Tibial artery (tissue), 4 donors: ENCODE data around the gene LTB4R2.

ENCODE experiments used
- DNase-seq, 2 donors: peaks; one replicate each; pipeline ENCODE4 v3.0.0-alpha.2; 2019
- H3K27ac ChIP-seq, 2 donors: fragments of 200-600 bp; sonication (generic) in 1 of 2; 1 replicate in 1 of 2; 2 replicates in 1 of 2; pipeline ENCODE4 v1.5.1; 2018 to 2019; ENCODE audit warnings: mild to moderate bottlenecking in 1 of 2
- H3K27me3 ChIP-seq, 2 donors: fragments of 200-600 bp; sonication (generic) in 1 of 2; one replicate each; pipeline versions ENCODE4 v1.5.1 to v1.6.0; 2016 to 2019
- H3K36me3 ChIP-seq, 3 donors: fragments of 200-600 bp; sonication (generic) in 2 of 3; one replicate each; pipeline ENCODE4 v1.5.1; 2016 to 2019; ENCODE audit warnings: mild to moderate bottlenecking in 2 of 3
- H3K4me1 ChIP-seq, 4 donors: fragments of 200-600 bp; sonication (generic) in 2 of 4; 1 replicate in 3 of 4; 2 replicates in 1 of 4; pipeline ENCODE4 v1.5.1; 2016 to 2019
- H3K4me3 ChIP-seq, 2 donors: fragments of 200-600 bp; sonication (generic) in 1 of 2; 1 replicate in 1 of 2; 2 replicates in 1 of 2; pipeline ENCODE4 v1.5.1; 2018 to 2019; ENCODE audit warnings: mild to moderate bottlenecking in 2 of 2
- H3K9me3 ChIP-seq, 3 donors: fragments of 200-600 bp; sonication (generic) in 1 of 3; one replicate each; pipeline ENCODE4 v1.5.1; 2016 to 2019
- intact Hi-C: fragments of 100-400 bp; cut with DNase I; formaldehyde crosslinking; loops from one replicate; pipeline ENCODE4 v1.15.0; 2023; ENCODE audit warnings: low total_unique reads
- TF ChIP-seq, protein P1 (sequence below), 2 experiments: fragments of 200-600 bp in 1 of 2; fragments of 450-650 bp in 1 of 2; IDR thresholded peaks; one replicate each; pipeline ENCODE4 v1.5.1; 2017 to 2019; ENCODE audit warnings: antibody characterized with exemption in 2 of 2, mild to moderate bottlenecking in 1 of 2, moderate library complexity in 1 of 2

Gene LTB4R2

DNA sequence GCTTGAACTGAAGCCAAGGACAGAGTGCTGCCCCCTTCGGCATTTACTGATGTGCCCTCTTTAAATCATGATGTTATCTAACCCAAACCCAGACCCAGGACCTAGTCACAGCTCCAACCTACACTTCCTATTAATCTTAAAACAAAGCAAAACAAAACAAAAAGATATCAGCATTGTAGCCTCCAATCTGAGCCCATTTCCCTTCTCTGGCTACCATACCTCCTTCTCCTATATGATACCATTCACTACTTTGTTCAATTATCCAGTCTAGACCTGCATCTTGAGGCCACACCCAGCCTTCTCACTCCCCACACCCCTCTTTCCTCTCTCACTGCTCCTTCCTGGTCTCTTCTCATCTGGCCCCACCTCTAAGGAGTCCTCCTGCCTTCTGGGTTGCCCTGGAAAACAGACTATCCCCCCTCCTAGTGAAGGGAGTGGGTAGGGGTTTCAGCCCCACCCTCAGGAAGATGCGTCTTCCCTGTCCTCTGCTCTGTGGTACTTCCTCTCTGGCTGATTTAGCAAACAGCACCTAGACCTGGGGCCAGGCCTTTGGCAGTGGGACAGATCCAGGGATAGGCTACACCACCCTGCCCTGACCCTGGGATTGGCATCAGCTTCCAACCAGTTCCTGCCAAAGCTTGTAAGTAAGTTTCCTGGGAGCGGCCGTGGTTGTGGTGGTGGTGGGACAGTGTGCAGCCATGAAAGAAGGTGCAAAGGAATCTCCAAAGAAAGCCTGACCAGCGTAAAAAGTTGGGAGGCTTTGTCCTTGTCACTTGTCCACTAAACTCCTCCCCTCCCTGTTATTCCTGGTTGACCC, 4.6 kb downstream of the LTB4R2 start:
- DNase-seq: no peak
- TF ChIP-seq, protein P1, sequence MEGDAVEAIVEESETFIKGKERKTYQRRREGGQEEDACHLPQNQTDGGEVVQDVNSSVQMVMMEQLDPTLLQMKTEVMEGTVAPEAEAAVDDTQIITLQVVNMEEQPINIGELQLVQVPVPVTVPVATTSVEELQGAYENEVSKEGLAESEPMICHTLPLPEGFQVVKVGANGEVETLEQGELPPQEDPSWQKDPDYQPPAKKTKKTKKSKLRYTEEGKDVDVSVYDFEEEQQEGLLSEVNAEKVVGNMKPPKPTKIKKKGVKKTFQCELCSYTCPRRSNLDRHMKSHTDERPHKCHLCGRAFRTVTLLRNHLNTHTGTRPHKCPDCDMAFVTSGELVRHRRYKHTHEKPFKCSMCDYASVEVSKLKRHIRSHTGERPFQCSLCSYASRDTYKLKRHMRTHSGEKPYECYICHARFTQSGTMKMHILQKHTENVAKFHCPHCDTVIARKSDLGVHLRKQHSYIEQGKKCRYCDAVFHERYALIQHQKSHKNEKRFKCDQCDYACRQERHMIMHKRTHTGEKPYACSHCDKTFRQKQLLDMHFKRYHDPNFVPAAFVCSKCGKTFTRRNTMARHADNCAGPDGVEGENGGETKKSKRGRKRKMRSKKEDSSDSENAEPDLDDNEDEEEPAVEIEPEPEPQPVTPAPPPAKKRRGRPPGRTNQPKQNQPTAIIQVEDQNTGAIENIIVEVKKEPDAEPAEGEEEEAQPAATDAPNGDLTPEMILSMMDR (IDR thresholded peaks at IDR 0.05): no peak
- H3K27ac ChIP-seq: no peak overlapping the region
- no peaks in the 10 kb centered on the region for H3K9me3 ChIP-seq
- intact Hi-C loops: no loop called here
- no peaks in the 10 kb centered on the region for H3K36me3 ChIP-seq
- peaks cover 0 to 31% (median 22%) of the 10 kb centered on the region in 4 donors for H3K4me1 ChIP-seq
- peaks cover 0 to 43% of the 10 kb centered on the region in 2 donors for H3K27me3 ChIP-seq
- H3K4me3 ChIP-seq: no peak overlapping the region

DNA sequence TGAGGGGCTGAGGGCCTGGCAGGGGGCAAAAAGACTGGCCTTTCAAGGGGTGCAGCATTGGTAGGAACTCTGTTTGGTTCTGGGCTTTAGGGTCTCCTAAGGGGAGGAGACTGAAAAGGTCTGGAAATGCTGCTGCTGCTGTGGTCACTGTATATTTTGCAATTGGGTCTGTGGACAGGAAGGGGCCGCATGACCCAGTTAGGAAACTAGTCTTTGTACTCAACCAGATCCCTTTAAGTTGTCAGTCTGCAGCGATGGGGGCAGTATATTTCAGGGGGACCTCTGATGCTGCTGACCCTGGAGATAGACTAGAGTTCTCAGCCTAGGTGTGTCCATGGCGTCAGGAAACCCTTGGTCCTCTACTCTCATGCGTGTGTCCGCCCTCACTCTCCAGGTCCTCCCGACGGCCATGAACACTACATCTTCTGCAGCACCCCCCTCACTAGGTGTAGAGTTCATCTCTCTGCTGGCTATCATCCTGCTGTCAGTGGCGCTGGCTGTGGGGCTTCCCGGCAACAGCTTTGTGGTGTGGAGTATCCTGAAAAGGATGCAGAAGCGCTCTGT, 5.4 kb downstream of the LTB4R2 start:
- intact Hi-C loops: no loop called here
- TF ChIP-seq, protein P1 (IDR thresholded peaks at IDR 0.05): no peak
- Histone ChIP-seq H3K27ac (no peak overlapping the region), H3K27me3 (peaks cover 0 to 49% of the 10 kb centered on the region in 2 donors), H3K9me3 (no peaks in the 10 kb centered on the region), H3K36me3 (no peaks in the 10 kb centered on the region), H3K4me3 (no peak overlapping the region), H3K4me1 (peaks cover 0 to 24% (median 15%) of the 10 kb centered on the region in 4 donors)
- no peak for DNase-seq

DNA sequence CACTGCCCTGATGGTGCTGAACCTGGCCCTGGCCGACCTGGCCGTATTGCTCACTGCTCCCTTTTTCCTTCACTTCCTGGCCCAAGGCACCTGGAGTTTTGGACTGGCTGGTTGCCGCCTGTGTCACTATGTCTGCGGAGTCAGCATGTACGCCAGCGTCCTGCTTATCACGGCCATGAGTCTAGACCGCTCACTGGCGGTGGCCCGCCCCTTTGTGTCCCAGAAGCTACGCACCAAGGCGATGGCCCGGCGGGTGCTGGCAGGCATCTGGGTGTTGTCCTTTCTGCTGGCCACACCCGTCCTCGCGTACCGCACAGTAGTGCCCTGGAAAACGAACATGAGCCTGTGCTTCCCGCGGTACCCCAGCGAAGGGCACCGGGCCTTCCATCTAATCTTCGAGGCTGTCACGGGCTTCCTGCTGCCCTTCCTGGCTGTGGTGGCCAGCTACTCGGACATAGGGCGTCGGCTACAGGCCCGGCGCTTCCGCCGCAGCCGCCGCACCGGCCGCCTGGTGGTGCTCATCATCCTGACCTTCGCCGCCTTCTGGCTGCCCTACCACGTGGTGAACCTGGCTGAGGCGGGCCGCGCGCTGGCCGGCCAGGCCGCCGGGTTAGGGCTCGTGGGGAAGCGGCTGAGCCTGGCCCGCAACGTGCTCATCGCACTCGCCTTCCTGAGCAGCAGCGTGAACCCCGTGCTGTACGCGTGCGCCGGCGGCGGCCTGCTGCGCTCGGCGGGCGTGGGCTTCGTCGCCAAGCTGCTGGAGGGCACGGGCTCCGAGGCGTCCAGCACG, 6.1 kb downstream of the LTB4R2 start:
- DNase-seq: no peak
- no peak overlapping the region for H3K27ac ChIP-seq
- H3K4me3 ChIP-seq: no peak overlapping the region
- TF ChIP-seq, protein P1 (IDR thresholded peaks at IDR 0.05): no peak
- intact Hi-C loops: no loop called here
- H3K9me3 ChIP-seq: no peaks in the 10 kb centered on the region
- peaks cover 0 to 19% (median 11%) of the 10 kb centered on the region in 4 donors for H3K4me1 ChIP-seq
- H3K36me3 ChIP-seq: no peaks in the 10 kb centered on the region
- H3K27me3 ChIP-seq: peaks cover 0 to 51% of the 10 kb centered on the region in 2 donors

DNA sequence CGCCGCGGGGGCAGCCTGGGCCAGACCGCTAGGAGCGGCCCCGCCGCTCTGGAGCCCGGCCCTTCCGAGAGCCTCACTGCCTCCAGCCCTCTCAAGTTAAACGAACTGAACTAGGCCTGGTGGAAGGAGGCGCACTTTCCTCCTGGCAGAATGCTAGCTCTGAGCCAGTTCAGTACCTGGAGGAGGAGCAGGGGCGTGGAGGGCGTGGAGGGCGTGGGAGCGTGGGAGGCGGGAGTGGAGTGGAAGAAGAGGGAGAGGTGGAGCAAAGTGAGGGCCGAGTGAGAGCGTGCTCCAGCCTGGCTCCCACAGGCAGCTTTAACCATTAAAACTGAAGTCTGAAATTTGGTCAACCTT, 6.6 kb downstream of the LTB4R2 start:
- intact Hi-C loops: no loop called here
- Histone ChIP-seq H3K4me3 (no peak overlapping the region), H3K9me3 (no peaks in the 10 kb centered on the region), H3K4me1 (peaks cover 0 to 13% (median 8%) of the 10 kb centered on the region in 4 donors), H3K36me3 (no peaks in the 10 kb centered on the region), H3K27me3 (peaks cover 0 to 51% of the 10 kb centered on the region in 2 donors), H3K27ac (no peak overlapping the region)
- TF ChIP-seq, protein P1 (IDR thresholded peaks at IDR 0.05): no peak
- DNase-seq: no peak

DNA sequence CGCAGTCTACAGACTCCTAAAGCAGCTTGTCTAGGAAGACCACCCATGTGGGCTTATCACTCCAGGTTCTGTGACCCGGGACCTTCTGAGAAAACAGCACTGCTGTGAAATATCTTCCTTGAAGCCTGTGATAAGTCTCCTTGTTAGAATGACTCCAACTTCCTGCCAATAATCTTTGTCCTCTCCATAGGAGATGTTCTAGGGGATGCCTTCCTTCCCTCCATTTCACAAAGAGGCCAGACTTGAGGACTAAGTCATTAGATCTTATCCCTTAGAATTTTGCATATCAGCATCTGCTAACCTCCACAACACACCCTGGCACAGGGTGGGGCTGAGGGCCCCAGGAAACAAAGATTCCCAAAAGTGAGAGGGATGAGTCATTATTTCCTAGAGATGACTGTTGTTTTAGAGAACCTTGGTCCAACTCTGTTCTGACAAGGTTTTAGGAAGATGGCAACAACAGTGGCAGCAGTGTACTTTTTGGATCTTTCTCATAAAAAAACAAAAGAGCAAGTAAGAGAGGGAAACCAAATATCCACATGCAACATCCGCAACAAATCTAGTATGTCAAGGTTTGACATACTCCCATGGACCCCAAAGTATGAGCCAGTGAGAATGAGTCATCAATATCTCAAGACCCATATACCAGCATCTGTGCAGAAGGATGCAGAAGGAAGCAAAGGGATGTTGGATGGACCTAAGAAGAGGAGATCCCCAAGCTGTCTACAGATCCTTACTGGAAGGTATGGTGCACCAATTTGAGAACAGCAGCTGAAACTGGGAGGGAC, 7.4 kb downstream of the LTB4R2 start:
- Histone ChIP-seq H3K27me3 (peaks cover 0 to 51% of the 10 kb centered on the region in 2 donors), H3K4me3 (no peak overlapping the region), H3K27ac (no peak overlapping the region), H3K4me1 (peaks cover 0 to 9% (median 6%) of the 10 kb centered on the region in 4 donors), H3K36me3 (no peaks in the 10 kb centered on the region), H3K9me3 (no peaks in the 10 kb centered on the region)
- intact Hi-C loops: no loop called here
- no peak for DNase-seq
- TF ChIP-seq, protein P1 (IDR thresholded peaks at IDR 0.05): no peak
